Liver (tissue), 9 donors: ENCODE results near the gene KIF5A. TPM values are rescaled to one million over a fixed set of nuclear protein-coding genes. Genes with fewer than 3 reads are reported as not detected.

Source experiments
- DNase-seq: peaks from one replicate; pipeline ENCODE4 v3.0.0-alpha.2; 2017; ENCODE audit warnings: low spot score
- H3K27ac ChIP-seq, 2 donors: one replicate each; pipeline ENCODE4 v1.7.0; 2013; ENCODE audit warnings: inconsistent platforms in 2 of 2, low read length in 2 of 2, control low read depth in 1 of 2, low read depth in 1 of 2, mild to moderate bottlenecking in 1 of 2
- H3K27me3 ChIP-seq, 4 donors: one replicate each; pipeline versions ENCODE4 v1.6.1 to v1.7.0; 2013; ENCODE audit warnings: low read length in 3 of 4, inconsistent platforms in 1 of 4, mild to moderate bottlenecking in 1 of 4, moderate library complexity in 1 of 4; ENCODE audit not compliant: control insufficient read depth in 4 of 4, insufficient read depth in 4 of 4
- H3K36me3 ChIP-seq, 4 donors: one replicate each; pipeline versions ENCODE4 v1.6.1 to v1.7.0; 2013; ENCODE audit warnings: low read length in 3 of 4, mild to moderate bottlenecking in 3 of 4, low read depth in 1 of 4, moderate library complexity in 1 of 4; ENCODE audit not compliant: control insufficient read depth in 4 of 4, insufficient read depth in 3 of 4
- H3K4me1 ChIP-seq, 4 donors: one replicate each; pipeline versions ENCODE4 v1.6.1 to v1.7.0; 2013; ENCODE audit warnings: low read length in 3 of 4, mild to moderate bottlenecking in 3 of 4, moderate library complexity in 1 of 4; ENCODE audit not compliant: control insufficient read depth in 4 of 4, insufficient read depth in 4 of 4
- H3K4me3 ChIP-seq, 3 donors: one replicate each; pipeline versions ENCODE4 v1.6.1 to v1.7.0; 2013; ENCODE audit warnings: low read length in 3 of 3, control low read depth in 1 of 3, low read depth in 1 of 3, mild to moderate bottlenecking in 1 of 3
- H3K9ac ChIP-seq, 2 donors: one replicate each; pipeline ENCODE4 v1.7.0; 2013; ENCODE audit warnings: low read length in 2 of 2, mild to moderate bottlenecking in 2 of 2, moderate library complexity in 2 of 2, control low read depth in 1 of 2, low read depth in 1 of 2
- H3K9me3 ChIP-seq, 4 donors: one replicate each; pipeline versions ENCODE4 v1.6.1 to v1.7.0; 2013; ENCODE audit warnings: low read length in 3 of 4; ENCODE audit not compliant: control insufficient read depth in 4 of 4
- ATF3 ChIP-seq: IDR thresholded peaks from 2 replicates; pipeline ENCODE4 v1.6.1; 2016; ENCODE audit warnings: antibody characterized with exemption
- CTCF ChIP-seq: fragments of 150-350 bp; IDR thresholded peaks from 2 replicates; pipeline ENCODE4 v1.5.1; 2017; ENCODE audit warnings: improper control_type of control experiment, low read depth, low read length; ENCODE audit not compliant: missing input control
- EGR1 ChIP-seq, 2 donors: IDR thresholded peaks; 2 replicates each; pipeline ENCODE4 v1.6.1; 2016 to 2018; ENCODE audit warnings: antibody characterized with exemption in 2 of 2, low read depth in 2 of 2
- FOXA1 ChIP-seq: IDR thresholded peaks from 2 replicates; pipeline ENCODE4 v1.6.1; 2016; ENCODE audit warnings: antibody characterized with exemption
- FOXA2 ChIP-seq: IDR thresholded peaks from 2 replicates; pipeline ENCODE4 v1.6.1; 2016; ENCODE audit warnings: antibody characterized with exemption
- GABPA ChIP-seq, 2 donors: IDR thresholded peaks in 1 of 2; conservative IDR thresholded peaks in 1 of 2; 2 replicates each; pipeline ENCODE4 v1.6.1; 2016; ENCODE audit warnings: antibody characterized with exemption in 2 of 2, mild to moderate bottlenecking in 1 of 2, moderate library complexity in 1 of 2
- HNF4A ChIP-seq, 2 donors: conservative IDR thresholded peaks; 2 replicates each; pipeline ENCODE4 v1.6.1; 2016; ENCODE audit warnings: antibody characterized with exemption in 2 of 2, mild to moderate bottlenecking in 2 of 2
- HNF4G ChIP-seq: IDR thresholded peaks from 2 replicates; pipeline ENCODE4 v1.6.1; 2016; ENCODE audit warnings: antibody characterized with exemption
- JUND ChIP-seq, 2 donors: IDR thresholded peaks; 2 replicates each; pipeline ENCODE4 v1.6.1; 2016; ENCODE audit warnings: antibody characterized with exemption in 2 of 2
- NR2F2 ChIP-seq: IDR thresholded peaks from 2 replicates; pipeline ENCODE4 v1.6.1; 2016; ENCODE audit warnings: antibody characterized with exemption
- RAD21 ChIP-seq, 2 donors: IDR thresholded peaks; 2 replicates each; pipeline ENCODE4 v1.6.1; 2016; ENCODE audit warnings: antibody characterized with exemption in 2 of 2, mild to moderate bottlenecking in 2 of 2
- REST ChIP-seq: IDR thresholded peaks from 2 replicates; pipeline ENCODE4 v1.6.1; 2016; ENCODE audit warnings: antibody characterized with exemption, mild to moderate bottlenecking
- RXRA ChIP-seq, 2 donors: IDR thresholded peaks; 2 replicates each; pipeline ENCODE4 v1.6.1; 2017 to 2018; ENCODE audit warnings: antibody characterized with exemption in 2 of 2, mild to moderate bottlenecking in 1 of 2
- TAF1 ChIP-seq: conservative IDR thresholded peaks from 2 replicates; pipeline ENCODE4 v1.6.1; 2016; ENCODE audit warnings: antibody characterized with exemption, mild to moderate bottlenecking
- YY1 ChIP-seq: IDR thresholded peaks from 2 replicates; pipeline ENCODE4 v1.6.1; 2016; ENCODE audit warnings: antibody characterized with exemption, mild to moderate bottlenecking
- ZBTB33 ChIP-seq: IDR thresholded peaks from 2 replicates; pipeline ENCODE4 v1.6.1; 2016; ENCODE audit warnings: antibody characterized with exemption
- WGBS: extraction: QIAGEN DNeasy Blood & Tissue Kit; methylation state at CpG from one replicate; pipeline ENCODE4 v1.1.7; 2013; 5-methylcytosine and 5-hydroxymethylcytosine counted together
- polyA plus RNA-seq, 2 donors: library from polyadenylated mRNA; stranded (reverse) in 1 of 2; unstranded in 1 of 2; fragments of 200-250 nt in 1 of 2; fragments of >200 nt in 1 of 2; fragmentation: Nextera tagmentation in 1 of 2; extraction: Ambion mirVana in 1 of 2; gene quantifications; one replicate each; pipeline versions ENCODE4 v1.2.1 to v1.2.3, GENCODE V29; 2013 to 2015
- total RNA-seq, 2 donors: library from RNA; depleted of rRNA; stranded (reverse); fragments of >200 nt; gene quantifications; one replicate each; pipeline ENCODE4 v1.2.3, GENCODE V29; 2014
- TF ChIP-seq, protein P1 (sequence below): IDR thresholded peaks from 2 replicates; pipeline ENCODE4 v1.6.1; 2016; ENCODE audit warnings: antibody characterized with exemption
- donor health status: healthy.
- donor health status: healthy.
- donor health status: healthy.
- donor health status: healthy.
- donor health status: healthy.

The KIF5A gene
- total and polyA plus RNA-seq, 4 donors, result 0.01 to 0.42 TPM; not detected in 2

DNA sequence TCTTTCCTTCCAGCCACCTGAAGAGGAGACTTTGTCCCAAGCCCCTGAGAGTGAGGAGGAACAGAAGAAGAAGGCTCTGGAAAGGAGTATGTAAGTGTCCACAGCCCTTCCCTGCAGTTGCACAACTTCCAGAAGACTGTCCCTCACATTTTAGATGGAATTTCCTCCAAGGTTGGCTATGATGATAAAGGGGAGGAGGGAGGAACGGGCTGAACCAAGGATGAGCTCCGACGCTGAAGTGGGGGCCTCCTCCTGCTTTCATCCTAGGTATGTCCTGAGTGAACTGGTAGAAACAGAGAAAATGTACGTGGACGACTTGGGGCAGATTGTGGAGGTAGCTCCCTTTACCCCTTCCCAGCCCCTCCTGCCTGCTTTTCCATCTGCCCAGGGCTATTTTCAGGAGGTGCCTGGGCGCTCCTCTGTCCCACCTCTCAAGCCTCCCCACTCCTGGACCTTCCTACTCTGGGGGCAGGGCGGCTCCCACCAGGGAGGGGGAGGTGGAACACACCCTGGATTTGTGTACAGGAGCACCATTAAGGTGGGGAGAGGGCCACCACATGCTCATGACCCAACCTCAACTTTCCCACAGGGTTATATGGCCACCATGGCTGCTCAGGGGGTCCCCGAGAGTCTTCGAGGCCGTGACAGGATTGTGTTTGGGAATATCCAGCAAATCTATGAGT is 63.7 kb downstream of the KIF5A start (continued):
- TF ChIP-seq CTCF (no peak), GABPA (IDR thresholded peaks at IDR 0.05 in 1 of 2, conservative IDR thresholded peaks at IDR 0.05 in 1 of 2) (no peak)

DNA sequence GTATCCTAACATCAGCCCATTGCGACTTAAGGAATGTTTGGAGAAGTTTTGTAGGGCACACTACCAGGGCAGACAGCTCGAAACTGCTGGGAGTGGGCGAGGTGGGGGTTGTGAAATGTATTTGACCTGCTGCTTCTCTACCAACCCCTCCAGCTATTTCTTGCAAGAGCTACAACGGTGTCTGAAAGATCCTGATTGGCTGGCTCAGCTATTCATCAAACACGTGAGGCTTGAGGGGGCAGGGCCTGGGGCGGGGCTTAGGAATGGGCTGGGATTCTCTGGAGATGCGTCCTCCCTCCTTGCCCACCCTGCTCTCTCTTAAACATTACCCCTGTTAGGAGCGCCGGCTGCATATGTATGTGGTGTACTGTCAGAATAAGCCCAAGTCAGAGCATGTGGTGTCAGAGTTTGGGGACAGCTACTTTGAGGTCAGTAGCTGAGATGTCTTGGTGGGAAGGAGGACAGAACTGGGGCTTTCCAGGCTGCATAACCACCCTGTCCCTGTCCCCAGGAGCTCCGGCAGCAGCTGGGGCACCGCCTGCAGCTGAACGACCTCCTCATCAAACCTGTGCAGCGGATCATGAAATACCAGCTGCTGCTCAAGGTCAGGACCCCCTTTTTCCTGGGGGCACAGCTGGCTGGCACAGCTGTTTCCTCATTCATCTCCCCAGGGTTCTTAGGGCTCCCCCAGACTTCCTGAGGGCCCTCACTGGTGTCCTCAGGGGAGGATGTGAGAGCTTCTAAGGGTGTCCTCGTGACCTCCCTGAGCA is 64.5 kb downstream of the KIF5A start:
- DNase-seq, result no peak
- no peak overlapping the region for H3K27ac ChIP-seq
- 47% methylated on average over 14 of the region's 14 CpGs for WGBS
- peaks cover 0 to 14% (median 11%) of the 10 kb centered on the region in 4 donors for H3K4me1 ChIP-seq
- no peaks in the 10 kb centered on the region for H3K9me3 ChIP-seq
- H3K9ac ChIP-seq, result no peak overlapping the region
- H3K36me3 ChIP-seq, result no peaks in the 10 kb centered on the region
- H3K27me3 ChIP-seq, result peaks cover 0 to 10% (median 5%) of the 10 kb centered on the region in 4 donors
- no peak overlapping the region for H3K4me3 ChIP-seq
- TF ChIP-seq JUND (IDR thresholded peaks at IDR 0.05) (no peak), HNF4A (conservative IDR thresholded peaks at IDR 0.05) (no peak), YY1 (no peak), TAF1 (no peak), RXRA (IDR thresholded peaks at IDR 0.05) (no peak), ATF3 (no peak), ZBTB33 (no peak), GABPA (IDR thresholded peaks at IDR 0.05 in 1 of 2, conservative IDR thresholded peaks at IDR 0.05 in 1 of 2) (no peak), HNF4G (no peak), NR2F2 (no peak), CTCF (no peak), RAD21 (IDR thresholded peaks at IDR 0.05) (no peak), FOXA2 (no peak), REST (no peak), FOXA1 (no peak), EGR1 (IDR thresholded peaks at IDR 0.05; ENCODE audit: low read depth in 2 of 2) (no peak)
- TF ChIP-seq, protein P1, sequence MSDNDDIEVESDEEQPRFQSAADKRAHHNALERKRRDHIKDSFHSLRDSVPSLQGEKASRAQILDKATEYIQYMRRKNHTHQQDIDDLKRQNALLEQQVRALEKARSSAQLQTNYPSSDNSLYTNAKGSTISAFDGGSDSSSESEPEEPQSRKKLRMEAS, result no peak
